MCF 10A (cell line): ENCODE measurements around the gene TAF11L4. TPM values are rescaled to one million over a fixed set of nuclear protein-coding genes. Genes with fewer than 3 reads are reported as not detected.
"Not testable (repeated sequence)": the region's sequence is repeated elsewhere in the genome, so short reads cannot be mapped to it uniquely, and the experiment has no call there.

Source experiments
- Bru-seq: library from RNA; stranded (reverse); fragments of 400-500 nt; gene quantifications from one replicate; lab custom pipeline; 2021; lab: Mats Ljungman, UMichigan
- BruChase-seq, 2 experiments: library from RNA; stranded (reverse); fragments of 400-500 nt; gene quantifications; one replicate each; lab custom pipeline; 2021; lab: Mats Ljungman, UMichigan
- BruUV-seq: library from RNA; stranded (reverse); fragments of 400-500 nt; replicated peaks from 2 replicates; lab custom pipeline; 2021; lab: Mats Ljungman, UMichigan
- CTCF ChIA-PET: fragments of 300-600 bp; sonication (Branson Sonifier 250); formaldehyde crosslinking; extraction: SDS; loops from one replicate; lab custom pipeline; 2021; ENCODE audit warnings: antibody characterized with exemption, inconsistent platforms; lab: Yijun Ruan, JAX
- POLR2A ChIA-PET: fragments of 300-600, 350-650 bp; sonication (Branson Sonifier 250); formaldehyde crosslinking; extraction: SDS; loops from one replicate; lab custom pipeline; 2020; ENCODE audit warnings: antibody characterized with exemption, inconsistent platforms; lab: Yijun Ruan, JAX
- DNase-seq: peaks from one replicate; pipeline ENCODE4 v3.0.0-alpha.2; 2018; ENCODE audit not compliant: unreplicated experiment
- H3K27ac Mint-ChIP-seq: one replicate; pipeline ENCODE4 v1.8.0; 2022; ENCODE audit warnings: mild to moderate bottlenecking, low read depth, mixed read lengths; ENCODE audit not compliant: unreplicated experiment
- H3K27me3 Mint-ChIP-seq: one replicate; pipeline ENCODE4 v1.8.0; 2022; ENCODE audit warnings: mixed read lengths; ENCODE audit not compliant: insufficient read depth, unreplicated experiment
- H3K36me3 Mint-ChIP-seq: one replicate; pipeline ENCODE4 v1.8.0; 2022; ENCODE audit warnings: mild to moderate bottlenecking, moderate library complexity, mixed read lengths; ENCODE audit not compliant: insufficient read depth, unreplicated experiment
- H3K4me1 Mint-ChIP-seq: one replicate; pipeline ENCODE4 v1.8.0; 2022; ENCODE audit warnings: mixed read lengths; ENCODE audit not compliant: insufficient read depth, unreplicated experiment
- H3K4me3 Mint-ChIP-seq: one replicate; pipeline ENCODE4 v1.8.0; 2022; ENCODE audit warnings: mild to moderate bottlenecking, moderate library complexity, mixed read lengths; ENCODE audit not compliant: unreplicated experiment
- H3K9me3 Mint-ChIP-seq: one replicate; pipeline ENCODE4 v1.8.0; 2022; ENCODE audit warnings: mixed read lengths; ENCODE audit not compliant: unreplicated experiment
- CTCF ChIP-seq: fragments of 200-600 bp; IDR thresholded peaks from one replicate; pipeline ENCODE4 v1.8.0; 2022; ENCODE audit warnings: antibody characterized with exemption, mild to moderate bottlenecking; ENCODE audit not compliant: unreplicated experiment
- intact Hi-C: fragments of 100-400 bp; cut with micrococcal nuclease; formaldehyde crosslinking; loops from 2 replicates; pipeline ENCODE4 v1.14.1; 2022
- long read RNA-seq: library from polyadenylated mRNA; stranded (forward); transcript quantifications from one replicate; pipeline ENCODE4 v2.0.0, GENCODE V29; 2022
- total RNA-seq: library from RNA; stranded (reverse); gene quantifications from 2 replicates; pipeline ENCODE4 v1.2.3, GENCODE V29; 2022

The TAF11L4 gene
- total RNA-seq (not detected in 2 replicates), Bru-seq, nascent RNA (not detected), BruChase-seq, experiment 1, labeled RNA remaining after a 6-hour chase (not detected), BruChase-seq, experiment 2, labeled RNA remaining after a 2-hour chase (not detected)
- long read RNA-seq = 0 reads

- CTCF ChIA-PET, H3K4me3 Mint-ChIP-seq, intact Hi-C loops, POLR2A ChIA-PET, H3K9me3 Mint-ChIP-seq, DNase-seq, BruUV-seq, H3K36me3 Mint-ChIP-seq, H3K4me1 Mint-ChIP-seq, H3K27me3 Mint-ChIP-seq, H3K27ac Mint-ChIP-seq: not testable (repeated sequence)
These were observed at the start of gene TAF11L4 for GRCh38 chr5:17521501-17521900. TSS of gene TAF11L4 (plus strand) at chr5:17521801.

DNA sequence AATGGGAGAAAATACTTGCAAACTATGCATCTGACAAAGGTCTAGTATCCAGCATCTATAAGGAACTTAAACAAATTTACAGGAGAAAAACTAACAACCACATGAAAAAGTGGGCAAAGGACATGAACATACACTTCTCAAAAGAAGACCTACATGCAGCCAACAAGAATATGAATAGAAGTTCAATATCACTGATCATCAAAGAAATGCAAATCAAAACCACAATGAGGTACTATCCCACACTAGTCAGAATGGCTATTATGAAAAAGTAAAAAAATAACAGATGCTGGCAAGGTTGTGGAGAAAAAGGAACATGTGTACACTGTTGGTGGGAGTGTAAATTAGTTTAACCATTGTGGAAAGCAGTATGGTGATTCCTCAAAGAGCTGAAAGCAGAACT lies 46.5 kb upstream of the TAF11L4 start:
- H3K27ac Mint-ChIP-seq, POLR2A ChIA-PET, H3K4me3 Mint-ChIP-seq, H3K4me1 Mint-ChIP-seq, DNase-seq, H3K36me3 Mint-ChIP-seq, H3K9me3 Mint-ChIP-seq, CTCF ChIA-PET, BruUV-seq, H3K27me3 Mint-ChIP-seq, intact Hi-C loops: not testable (repeated sequence)

DNA sequence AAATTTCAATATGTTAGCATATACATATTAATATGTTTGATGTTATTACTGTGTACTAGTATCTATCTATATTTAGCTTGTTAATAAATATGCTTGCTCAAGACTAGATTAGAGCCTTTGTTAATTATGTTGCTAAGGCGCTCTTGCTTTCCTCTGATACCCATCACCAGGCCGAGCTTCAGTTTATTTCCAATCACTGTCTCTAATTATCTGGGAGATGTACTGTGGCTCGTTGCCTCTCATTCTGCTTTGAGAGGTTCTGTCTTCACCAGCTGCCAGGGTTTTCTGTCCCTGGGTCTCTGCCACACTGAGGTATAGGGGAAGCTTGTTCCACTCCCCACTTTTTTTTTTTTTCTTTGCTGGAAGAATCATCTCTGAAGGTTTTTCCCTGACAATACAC lies 44.6 kb upstream of the TAF11L4 start:
- intact Hi-C loops = no loop called here
- no peak for TF ChIP-seq CTCF
- POLR2A ChIA-PET = no interaction called here
- no TSS peak for BruUV-seq
- no peaks in the 10 kb centered on the region for H3K27me3 Mint-ChIP-seq
- DNase-seq = no peak
- H3K9me3 Mint-ChIP-seq = no peaks in the 10 kb centered on the region
- H3K27ac Mint-ChIP-seq = no peak overlapping the region
- no peak overlapping the region for H3K4me3 Mint-ChIP-seq
- CTCF ChIA-PET = no interaction called here
- H3K36me3 Mint-ChIP-seq = no peaks in the 10 kb centered on the region
- no peaks in the 10 kb centered on the region for H3K4me1 Mint-ChIP-seq

GRCh38 chr5:17477573-17478265 lies 43.9 kb upstream of the TAF11L4 start:
- ChIA-PET CTCF (interaction anchor here (0.7 kb wide), 1 partner anchor 406 kb away, joined by 4 read pairs; no protein-coding TSS in a partner anchor), POLR2A (interaction anchor here (0.6 kb wide), 1 partner anchor 626 kb away, joined by 4 read pairs; no protein-coding TSS in a partner anchor)
- no peaks in the 10 kb centered on the region for H3K9me3 Mint-ChIP-seq
- H3K27ac Mint-ChIP-seq = no peak overlapping the region
- no peak for DNase-seq
- TF ChIP-seq CTCF = no peak
- no peaks in the 10 kb centered on the region for H3K36me3 Mint-ChIP-seq
- no peaks in the 10 kb centered on the region for H3K4me1 Mint-ChIP-seq
- intact Hi-C loops = no loop called here
- no peak overlapping the region for H3K4me3 Mint-ChIP-seq
- BruUV-seq = no TSS peak
- no peaks in the 10 kb centered on the region for H3K27me3 Mint-ChIP-seq

DNA sequence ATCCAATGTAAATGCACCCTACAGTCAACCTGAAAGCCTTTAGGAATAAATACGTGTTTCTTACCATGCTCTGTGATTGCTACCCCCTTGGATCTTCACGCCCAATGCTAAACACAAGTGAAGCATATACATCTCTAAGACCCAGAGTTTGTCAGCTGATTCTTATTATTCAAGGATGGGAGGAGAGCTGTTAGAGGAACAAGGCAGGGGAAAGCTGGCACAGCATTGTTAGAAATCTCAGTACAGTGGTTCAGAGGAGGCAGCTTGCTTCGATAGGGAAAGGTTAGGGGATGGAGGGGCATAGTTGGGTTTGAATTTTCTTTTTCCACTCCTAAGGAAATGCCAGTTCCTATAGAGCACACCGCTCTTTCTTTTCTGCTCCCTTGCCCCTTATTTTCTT lies 40.2 kb upstream of the TAF11L4 start:
- intact Hi-C loops = no loop called here
- POLR2A ChIA-PET = interaction anchor here (0.6 kb wide), 1 partner anchor 19 kb away, joined by 3 read pairs; no protein-coding TSS in a partner anchor
- peaks cover 2% of the 10 kb centered on the region for H3K4me1 Mint-ChIP-seq
- no peaks in the 10 kb centered on the region for H3K9me3 Mint-ChIP-seq
- no TSS peak for BruUV-seq
- CTCF ChIA-PET = interaction anchor here (0.6 kb wide), 1 partner anchor 1231 kb away, joined by 3 read pairs; no protein-coding TSS in a partner anchor
- H3K4me3 Mint-ChIP-seq = no peak overlapping the region
- H3K27me3 Mint-ChIP-seq = no peaks in the 10 kb centered on the region
- no peak overlapping the region for H3K27ac Mint-ChIP-seq
- TF ChIP-seq CTCF = no peak
- no peaks in the 10 kb centered on the region for H3K36me3 Mint-ChIP-seq
- DNase-seq = no peak
